ENCODE results near the gene GLRX3.
A peak's percentile ranks its signal among the peaks of the same experiment; 100 is the strongest.
"Not testable (repeated sequence)": the region's sequence is repeated elsewhere in the genome, so short reads cannot be mapped to it uniquely, and the experiment has no call there.

GLRX3 gene

GRCh38 chr10:130190737-130191115, 54.5 kb downstream of the GLRX3 start:
- no peak for DNase-seq

DNA sequence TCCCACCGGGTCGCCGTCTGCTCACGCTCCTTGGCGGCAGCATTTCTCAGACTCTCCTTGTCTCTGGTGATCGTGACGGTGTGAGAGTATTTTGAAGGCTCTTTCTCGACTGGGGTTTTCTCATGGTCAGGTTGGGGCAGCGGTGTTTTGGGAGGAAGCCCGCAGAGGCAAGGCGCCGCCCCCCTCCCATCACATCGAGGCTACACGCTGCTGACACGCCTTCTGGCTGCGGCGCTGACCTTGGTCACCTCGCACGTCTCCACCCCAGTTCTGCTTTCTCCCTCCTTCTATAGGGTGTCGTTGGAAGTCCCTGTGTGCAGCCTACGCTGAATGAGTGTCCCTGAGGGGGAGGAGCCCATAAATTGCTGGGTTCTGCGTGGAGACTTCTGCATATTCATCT, 55.2 kb downstream of the GLRX3 start:
- no peak for DNase-seq

GRCh38 chr10:130192276-130192848, 56.2 kb downstream of the GLRX3 start:
- no peak for DNase-seq

DNA sequence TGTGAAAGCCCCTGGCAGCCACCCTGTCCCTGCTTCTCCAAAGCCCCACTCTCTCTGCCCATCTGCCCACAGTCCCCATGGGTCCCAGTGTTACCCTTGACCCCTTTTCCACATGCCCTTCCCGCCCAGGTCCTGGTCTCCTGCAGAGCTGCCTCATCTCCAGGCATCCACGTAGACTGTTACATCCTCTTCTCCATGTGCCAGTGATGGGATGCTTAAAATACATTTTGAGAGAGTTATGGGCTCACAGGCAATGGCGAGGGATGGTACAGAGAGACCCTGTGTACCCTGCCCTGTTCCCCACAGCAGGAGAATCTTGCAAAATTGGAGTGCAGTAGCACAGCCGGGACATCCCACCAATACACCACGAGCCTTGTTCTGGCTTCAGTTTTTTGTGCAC, 56.8 kb downstream of the GLRX3 start:
- DNase-seq = no peak

- DNase-seq = no peak
These were observed 57.5 kb downstream of the GLRX3 start for GRCh38 chr10:130193493-130194193.

GRCh38 chr10:130194194-130194990, 58.2 kb downstream of the GLRX3 start:
- no peak for DNase-seq

DNA sequence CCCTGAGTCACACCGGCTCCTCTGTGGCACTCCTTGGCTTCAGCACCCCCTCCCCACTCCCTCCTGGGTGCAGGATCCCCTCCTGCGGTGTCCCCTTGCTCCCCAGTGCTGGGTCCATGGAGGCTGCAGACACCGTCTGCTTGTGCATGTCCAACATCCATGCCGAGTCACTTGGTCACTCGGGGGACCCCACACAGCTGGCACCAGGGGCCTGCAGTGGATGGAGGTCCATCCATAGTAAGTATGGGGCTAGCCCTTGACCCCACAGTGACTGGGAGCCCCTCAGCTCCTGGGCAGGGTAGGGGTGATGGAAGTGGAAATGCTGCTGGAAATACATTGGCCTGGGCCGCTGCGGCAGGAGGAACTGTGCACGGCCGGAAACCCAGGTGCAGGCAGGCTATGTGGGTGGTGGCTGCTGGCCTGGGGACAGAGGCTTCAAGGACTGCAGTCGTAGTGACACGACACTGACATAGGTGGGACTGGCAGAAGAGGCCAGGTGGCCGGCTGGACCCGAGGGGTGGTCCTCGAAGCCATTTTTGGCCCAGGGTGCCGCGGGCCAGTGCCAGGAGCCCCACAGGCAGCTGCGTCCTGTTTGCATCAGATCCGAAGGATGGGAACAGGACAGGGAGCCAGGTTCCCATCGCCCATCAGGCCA, 58.9 kb downstream of the GLRX3 start:
- no peak for DNase-seq

- DNase-seq = no peak
These were observed 59.6 kb downstream of the GLRX3 start for GRCh38 chr10:130195746-130196294.

GRCh38 chr10:130196511-130197487, 60.6 kb downstream of the GLRX3 start:
- no peak for DNase-seq

DNA sequence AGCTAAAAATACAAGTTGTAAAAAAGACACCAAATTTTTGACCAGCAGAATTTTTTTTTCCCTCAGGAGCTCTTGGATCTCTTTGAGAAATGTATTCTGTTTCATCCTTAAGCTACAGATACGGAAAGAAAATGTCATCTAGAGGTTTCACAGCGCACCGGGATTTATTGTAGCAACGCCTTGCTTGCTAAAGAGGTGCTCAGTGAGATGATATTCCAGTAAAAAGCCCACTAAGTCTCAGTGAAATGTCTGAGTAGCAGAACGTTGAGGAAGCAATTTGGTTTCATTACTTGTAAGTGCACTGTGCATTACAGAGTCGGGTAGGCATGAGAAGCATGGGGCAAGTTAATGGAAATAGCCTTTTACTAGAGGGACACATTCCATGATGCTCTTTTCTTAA, 62.5 kb downstream of the GLRX3 start:
- DNase-seq = no peak

DNA sequence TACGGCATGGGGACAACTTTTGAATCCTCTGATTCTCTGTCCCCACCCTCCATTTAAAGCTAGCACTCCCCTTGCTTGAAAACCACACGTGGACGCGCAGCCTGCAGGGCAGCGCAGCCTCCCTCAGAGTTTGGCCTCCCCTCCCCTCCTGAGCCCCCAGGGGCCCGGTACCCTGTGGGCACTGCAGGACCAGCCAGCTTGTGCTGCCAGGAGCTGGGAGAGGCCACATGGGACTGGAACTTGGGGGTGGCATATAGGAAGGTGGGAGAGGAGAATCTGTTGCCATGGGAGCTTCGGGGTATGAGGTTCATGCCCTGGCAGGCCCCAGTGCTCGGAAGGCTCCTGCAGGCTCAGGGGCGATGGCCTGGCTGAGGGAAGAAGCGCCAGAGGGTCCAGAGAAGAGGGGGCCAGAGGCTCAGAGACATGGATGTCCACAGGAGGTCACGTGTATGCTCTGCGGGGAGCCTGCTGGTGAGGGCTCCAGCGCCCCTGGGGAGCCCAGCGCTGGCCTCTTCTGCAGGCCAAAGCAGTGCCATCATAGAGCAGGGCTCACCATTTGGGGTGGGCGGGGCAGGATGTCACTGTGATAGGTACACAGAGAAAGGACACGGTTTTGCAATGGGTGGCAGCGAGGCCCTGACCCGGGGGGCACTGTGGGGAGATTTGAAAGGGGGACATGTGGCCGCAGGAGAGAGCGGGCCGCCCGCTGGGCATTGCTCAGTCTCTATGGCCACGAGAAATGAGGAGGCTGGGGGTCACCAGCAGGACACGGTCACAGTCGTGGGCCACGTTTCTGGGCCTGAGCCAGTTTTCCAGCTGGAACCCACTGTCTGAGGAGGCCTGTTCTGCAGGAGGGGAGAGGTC, 64.2 kb downstream of the GLRX3 start:
- DNase-seq = no peak

DNA sequence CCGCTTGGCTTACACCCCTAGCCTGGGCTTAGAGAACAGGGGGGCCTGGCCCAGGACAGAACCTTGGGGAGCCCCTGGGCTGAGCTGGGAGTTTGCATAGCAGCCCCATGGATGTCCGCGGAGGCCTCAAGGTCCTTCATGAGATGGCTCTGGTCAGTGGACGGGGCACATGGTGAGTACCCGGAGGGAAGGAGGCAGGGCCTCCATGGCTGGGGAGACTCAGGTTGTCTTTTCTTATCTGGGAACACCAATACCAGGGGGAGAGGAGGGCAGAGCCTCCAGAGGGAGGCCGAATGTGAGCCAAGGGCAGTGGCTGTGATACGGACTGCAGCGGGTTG, 64.8 kb downstream of the GLRX3 start:
- no peak for DNase-seq

- DNase-seq = not testable (repeated sequence)
These were observed 66.0 kb downstream of the GLRX3 start for GRCh38 chr10:130202150-130202549.

DNA sequence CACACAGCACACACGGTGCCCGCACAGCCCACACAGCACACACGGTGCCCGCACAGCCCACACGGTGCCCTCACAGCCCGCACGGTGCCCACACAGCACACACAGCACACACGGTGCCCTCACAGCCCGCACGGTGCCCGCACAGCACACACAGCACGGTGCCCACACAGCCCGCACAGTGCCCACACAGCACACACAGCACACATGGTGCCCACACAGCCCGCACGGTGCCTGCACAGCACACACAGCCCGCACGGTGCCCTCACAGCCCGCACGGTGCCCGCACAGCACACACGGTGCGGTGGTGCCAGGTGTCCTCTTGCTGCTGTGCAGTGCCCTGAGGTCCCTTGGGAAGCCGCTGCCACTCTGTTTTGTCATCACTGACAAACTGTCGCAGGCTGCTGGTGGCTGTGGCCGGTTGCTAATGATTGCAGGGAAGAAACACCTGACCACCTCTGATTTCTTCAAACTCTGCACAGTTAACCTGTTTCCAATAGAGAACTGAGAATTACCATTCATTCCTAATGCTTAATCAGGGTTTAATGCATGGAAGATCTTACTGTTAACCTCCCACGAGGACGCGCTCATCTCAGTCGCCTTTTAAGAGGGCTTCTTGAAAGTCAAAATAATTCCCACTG, 66.9 kb downstream of the GLRX3 start:
- peak; percentile 27 for DNase-seq

- no peak for DNase-seq
These were observed 67.4 kb downstream of the GLRX3 start for GRCh38 chr10:130203626-130204025.

DNA sequence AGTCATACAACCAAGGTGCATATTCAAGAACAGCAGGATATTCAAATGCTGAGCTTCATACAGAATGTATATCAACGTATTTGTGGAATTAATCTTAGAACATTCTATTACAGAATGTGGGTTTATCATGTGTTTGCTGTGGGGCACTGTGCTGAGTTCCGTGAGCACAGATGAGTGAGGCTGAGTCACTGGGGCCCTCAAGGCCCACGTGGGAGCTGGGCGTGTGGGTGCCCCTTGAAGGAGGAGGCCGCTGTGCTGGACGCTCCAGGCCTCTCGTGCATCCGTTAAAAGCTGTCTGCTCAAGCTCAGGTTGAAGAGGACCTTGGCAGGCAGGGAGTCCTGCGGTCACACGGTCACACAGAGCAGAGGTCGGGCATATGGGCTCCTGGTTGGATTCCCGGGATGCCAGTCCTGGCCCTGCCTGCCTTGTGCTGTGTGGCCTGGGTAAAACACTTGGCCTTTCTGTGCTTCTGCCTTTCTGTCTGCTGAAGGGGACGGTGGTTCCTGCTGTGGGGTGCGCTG, 70.1 kb downstream of the GLRX3 start:
- no peak for DNase-seq

DNA sequence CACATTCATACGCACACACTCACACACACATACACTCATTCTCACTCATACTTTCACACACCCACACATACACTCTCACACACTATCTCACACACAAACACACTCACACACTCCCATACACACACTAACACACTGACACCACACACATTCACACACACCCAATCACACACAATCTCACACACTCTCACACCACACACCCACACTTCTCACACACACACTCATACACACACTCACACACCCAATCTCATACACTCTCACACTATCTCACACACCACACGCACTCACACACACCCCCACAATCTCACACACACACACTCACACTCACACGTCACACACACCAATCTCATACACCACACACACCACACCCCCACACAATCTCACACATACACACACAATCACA, 71.0 kb downstream of the GLRX3 start:
- DNase-seq = no peak

GRCh38 chr10:130208807-130209206, 72.6 kb downstream of the GLRX3 start:
- DNase-seq = no peak

- DNase-seq = no peak
These were observed 76.6 kb downstream of the GLRX3 start for GRCh38 chr10:130212746-130213145.

DNA sequence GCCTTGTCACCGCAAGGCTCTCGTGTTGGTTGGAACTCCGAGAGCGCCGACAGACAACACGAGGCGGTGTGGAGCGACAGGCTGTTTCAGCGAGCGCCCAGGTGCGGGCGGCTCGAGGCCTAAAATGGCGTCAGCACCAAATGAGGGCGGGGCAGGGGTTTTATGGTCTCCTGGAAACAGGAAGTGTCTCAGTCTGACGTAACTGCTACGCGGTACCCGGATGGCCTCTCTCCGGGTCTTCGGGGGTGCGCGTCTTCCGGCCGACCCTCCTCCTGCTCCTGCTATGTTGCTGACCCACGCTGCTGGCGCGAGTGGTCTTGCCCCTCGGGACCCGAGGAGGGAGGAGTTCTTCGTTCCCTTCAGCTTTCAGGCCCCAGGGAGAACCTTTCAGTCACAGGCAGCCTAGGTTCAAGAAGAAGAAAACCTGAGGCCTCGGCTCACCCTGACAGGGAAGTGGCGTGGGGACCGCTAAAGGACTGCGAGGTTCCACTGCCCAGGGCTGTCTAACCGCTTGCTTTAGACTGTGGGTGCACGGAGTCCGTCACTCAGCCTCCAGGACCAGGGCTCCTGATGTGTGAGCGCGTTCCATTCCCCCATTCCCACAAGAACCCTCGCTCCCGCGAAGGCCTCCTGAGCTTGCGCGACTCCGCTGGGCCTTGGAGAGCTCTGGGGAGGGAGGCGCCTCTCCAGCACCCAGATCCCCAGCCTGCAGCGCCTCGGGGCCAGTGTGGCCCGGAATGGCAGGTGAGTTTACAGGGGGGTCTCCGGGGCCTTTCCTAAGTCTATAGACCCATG, 77.3 kb downstream of the GLRX3 start:
- DNase-seq = no peak

Measured in NCI-H345 (cell line).